Fibroblast of gingiva (primary cell): ENCODE measurements around the gene RNF141.

Experiments
- DNase-seq: peaks from one replicate; pipeline ENCODE4 v3.0.0-alpha.2; 2011; ENCODE audit warnings: low read depth

RNF141 gene

GRCh38 chr11:10561043-10561818, 20.2 kb upstream of the RNF141 start:
- DNase-seq = no peak

- DNase-seq = no peak
These were observed 17.3 kb upstream of the RNF141 start for GRCh38 chr11:10558288-10558687.

GRCh38 chr11:10556590-10556989, 15.6 kb upstream of the RNF141 start:
- no peak for DNase-seq

- no peak for DNase-seq
These were observed 10.9 kb upstream of the RNF141 start for GRCh38 chr11:10551845-10552352.

- no peak for DNase-seq
These were observed 10.3 kb upstream of the RNF141 start for GRCh38 chr11:10551290-10551592.

- DNase-seq = peak; percentile 64
These were observed 9.7 kb upstream of the RNF141 start for GRCh38 chr11:10550503-10551289.

- DNase-seq = no peak
These were observed 3.8 kb upstream of the RNF141 start for GRCh38 chr11:10544491-10545465.

- DNase-seq = no peak
These were observed 2.8 kb upstream of the RNF141 start for GRCh38 chr11:10543782-10544181.

GRCh38 chr11:10542776-10543175, 1.8 kb upstream of the RNF141 start:
- DNase-seq = no peak

GRCh38 chr11:10541561-10541930, 559 bp upstream of the RNF141 start:
- no peak for DNase-seq

- DNase-seq = no peak
These were observed 457 bp downstream of the RNF141 start for GRCh38 chr11:10540546-10540914.

- DNase-seq = no peak
These were observed 1.6 kb downstream of the RNF141 start for GRCh38 chr11:10539339-10539738.

- DNase-seq = peak; percentile 53
These were observed 2.1 kb downstream of the RNF141 start for GRCh38 chr11:10538924-10539323.

- DNase-seq = no peak
These were observed 3.4 kb downstream of the RNF141 start for GRCh38 chr11:10537600-10537999.

GRCh38 chr11:10534316-10534715, 6.7 kb downstream of the RNF141 start:
- no peak for DNase-seq

- no peak for DNase-seq
These were observed 7.7 kb downstream of the RNF141 start for GRCh38 chr11:10533323-10533722.

- DNase-seq = no peak
These were observed 8.5 kb downstream of the RNF141 start for GRCh38 chr11:10532526-10532925.

- peak; percentile 9 for DNase-seq
These were observed 11.7 kb downstream of the RNF141 start for GRCh38 chr11:10529279-10529678.

GRCh38 chr11:10528121-10528520, 12.9 kb downstream of the RNF141 start:
- peak; percentile 7 for DNase-seq

- DNase-seq = peak; percentile 29
These were observed 13.7 kb downstream of the RNF141 start for GRCh38 chr11:10526974-10527918.

- no peak for DNase-seq
These were observed 16.5 kb downstream of the RNF141 start for GRCh38 chr11:10524471-10524870.
